Left colon (tissue), 2 donors: ENCODE results near the gene IRF2BPL. TPM values are rescaled to one million over a fixed set of nuclear protein-coding genes. Genes with fewer than 3 reads are reported as not detected.

Experiments used
- ATAC-seq: fragments of 200-7000 bp; cut with Tn5 transposase; one replicate; pipeline ENCODE4 v1.9.1; 2020; ENCODE audit warnings: mild to moderate bottlenecking, moderate library complexity
- DNase-seq, 2 donors: peaks; one replicate each; pipeline ENCODE4 v3.0.0-alpha.2; 2020
- intact Hi-C, 2 donors: fragments of 100-400 bp; cut with DNase I in 1 of 2; cut with micrococcal nuclease in 1 of 2; formaldehyde crosslinking; loops; one replicate each; pipeline versions ENCODE4 v1.11.2 to v1.14.0; 2022; cut with DNase I, micrococcal nuclease
- total RNA-seq, 2 donors: library from RNA; stranded (reverse); fragmentation: NEBNext Ultra II Directional; extraction: Animal tissue kit (Norgen Biotek cat#: 25700); gene quantifications; one replicate each; pipeline ENCODE4 v1.2.1, GENCODE V29; 2021
- donor health status: DM: no; HTN: no; CAD: no.
- donor health status: DM: yes; HTN: yes; CAD: no.

IRF2BPL gene
- total RNA-seq, 2 donors from 2014 or later = 15.5 to 25.5 TPM

- ATAC-seq = peak; percentile 90
- intact Hi-C loops = loop anchor here in 1 of 2 donors (5.0 kb wide), 1 partner anchor 83 kb away; no protein-coding TSS in a partner anchor
- peak; percentile 99 to 100 for DNase-seq
These were observed 11.7 kb upstream of the IRF2BPL start for GRCh38 chr14:77040059-77040740.

DNA sequence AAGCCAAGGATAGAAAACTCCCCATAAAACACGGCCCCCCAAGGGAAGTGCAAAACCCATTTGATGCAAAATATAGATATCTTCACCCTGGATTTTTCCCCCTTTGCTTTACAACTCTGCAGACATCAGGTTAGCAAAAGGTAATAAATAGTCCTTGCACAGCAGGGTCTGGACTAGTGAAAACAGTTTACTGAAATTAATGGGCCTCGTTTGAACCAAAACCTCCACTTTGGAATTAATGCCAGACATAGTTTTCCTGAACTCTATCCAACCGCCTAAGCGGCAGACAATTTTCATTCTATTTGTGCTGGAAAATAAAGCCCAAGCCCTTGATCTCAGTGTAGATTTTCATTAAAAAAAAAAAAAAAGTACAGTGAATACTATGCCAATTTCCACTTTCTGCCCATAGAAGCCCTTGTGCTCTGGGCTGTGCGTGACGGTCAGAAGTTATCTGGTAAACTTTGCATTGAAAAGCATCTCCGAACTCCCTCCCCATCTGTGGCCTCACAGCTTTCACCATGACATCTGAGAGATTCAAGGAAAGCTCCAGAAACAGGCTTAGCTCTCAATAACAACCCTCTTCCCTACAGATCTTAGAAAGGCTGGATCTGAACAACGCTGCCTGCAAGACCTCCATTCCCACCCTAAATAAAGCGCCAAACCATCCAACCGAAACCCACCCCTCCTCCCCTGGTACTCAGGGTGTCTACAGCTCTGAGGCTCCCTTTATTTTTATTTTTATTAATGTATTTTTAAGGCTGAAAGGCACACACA lies 11.0 kb upstream of the IRF2BPL start:
- intact Hi-C loops = loop anchor here in 1 of 2 donors (5.0 kb wide), 1 partner anchor 82 kb away; no protein-coding TSS in a partner anchor
- no peak for DNase-seq
- ATAC-seq = peak; percentile 2

- no peak for ATAC-seq
- intact Hi-C loops = no loop called here
- peak; percentile 45 to 55 for DNase-seq
These were observed 9.5 kb upstream of the IRF2BPL start for GRCh38 chr14:77037938-77038568.

DNA sequence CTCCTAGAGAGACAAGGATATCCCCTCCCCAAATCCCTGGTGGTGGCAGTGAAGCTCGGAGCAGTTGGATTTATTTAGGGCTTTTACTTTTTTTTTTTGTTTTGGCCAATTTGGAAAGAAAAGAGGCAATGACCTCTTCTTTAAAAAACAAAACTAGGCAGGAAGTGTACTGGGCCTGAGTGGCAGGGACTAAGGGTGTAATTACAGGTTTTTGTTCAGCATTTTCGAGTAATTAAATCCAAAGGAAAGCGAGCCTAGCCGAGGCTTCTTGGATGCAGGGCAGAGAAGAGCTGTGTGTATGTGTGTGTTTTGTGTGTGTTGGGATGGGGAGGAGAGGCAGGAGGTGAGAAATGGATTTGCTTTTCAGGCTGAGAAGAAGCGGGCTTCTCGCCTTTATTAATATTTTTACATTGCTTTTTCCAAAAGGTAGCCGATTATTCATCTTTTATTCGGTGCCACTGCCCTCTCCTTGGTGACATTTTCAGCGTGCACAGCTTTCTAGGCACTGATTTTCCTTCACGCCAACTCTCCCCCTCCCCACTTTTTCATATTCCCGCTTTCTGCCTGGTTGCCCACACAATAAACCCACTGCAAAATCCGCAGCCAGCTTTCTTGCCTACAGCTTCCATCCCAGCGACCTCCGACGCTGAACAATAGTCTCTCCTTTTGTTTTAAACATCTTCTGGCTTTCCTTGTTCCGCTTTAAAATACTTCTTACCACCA lies 8.9 kb upstream of the IRF2BPL start:
- intact Hi-C loops = no loop called here

DNA sequence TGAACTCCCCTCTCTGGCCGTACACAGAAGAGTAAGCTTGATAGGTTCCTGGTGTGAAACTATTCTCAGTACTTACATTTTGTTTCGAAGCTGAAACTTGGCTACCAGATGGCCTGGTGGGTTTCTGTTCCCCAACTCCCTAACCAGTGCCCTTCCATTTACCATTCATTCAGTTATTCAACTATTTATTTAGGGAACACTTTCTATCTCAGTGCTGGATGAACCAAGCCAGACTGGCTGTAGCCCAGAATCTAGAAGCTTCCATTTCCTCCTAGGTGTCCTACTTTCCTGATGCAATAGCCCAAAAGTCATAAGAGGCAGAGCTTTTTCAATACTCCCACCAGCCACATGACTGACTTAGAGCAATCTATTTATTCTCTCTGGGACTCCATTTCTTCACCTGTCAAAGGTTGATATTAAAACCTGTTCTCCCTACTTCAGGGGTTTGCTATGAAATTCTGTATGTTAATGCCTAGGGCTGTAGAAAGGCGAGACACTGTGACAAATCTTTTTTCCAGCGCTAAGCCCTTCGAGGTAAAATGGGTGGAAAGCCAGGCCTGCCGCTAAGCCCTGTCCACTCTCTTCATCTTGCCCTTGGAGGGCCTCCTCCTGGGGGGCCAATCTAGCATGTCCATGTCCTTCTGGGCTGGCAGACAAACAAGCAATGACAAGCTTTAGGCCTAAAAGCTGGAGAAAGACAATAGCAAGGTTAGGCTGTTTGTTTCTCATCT lies 8.1 kb upstream of the IRF2BPL start:
- ATAC-seq = no peak
- intact Hi-C loops = no loop called here
- DNase-seq = no peak

More for the DNA sequence above, 8.9 kb upstream of the IRF2BPL start:
- ATAC-seq = no peak
- DNase-seq = no peak

GRCh38 chr14:77035267-77035666 lies 6.8 kb upstream of the IRF2BPL start:
- intact Hi-C loops = no loop called here
- ATAC-seq = no peak
- DNase-seq = no peak

- DNase-seq = peak; percentile 87 to 90
- intact Hi-C loops = no loop called here
- ATAC-seq = peak; percentile 63
These were observed 5.4 kb upstream of the IRF2BPL start for GRCh38 chr14:77033622-77034589.

DNA sequence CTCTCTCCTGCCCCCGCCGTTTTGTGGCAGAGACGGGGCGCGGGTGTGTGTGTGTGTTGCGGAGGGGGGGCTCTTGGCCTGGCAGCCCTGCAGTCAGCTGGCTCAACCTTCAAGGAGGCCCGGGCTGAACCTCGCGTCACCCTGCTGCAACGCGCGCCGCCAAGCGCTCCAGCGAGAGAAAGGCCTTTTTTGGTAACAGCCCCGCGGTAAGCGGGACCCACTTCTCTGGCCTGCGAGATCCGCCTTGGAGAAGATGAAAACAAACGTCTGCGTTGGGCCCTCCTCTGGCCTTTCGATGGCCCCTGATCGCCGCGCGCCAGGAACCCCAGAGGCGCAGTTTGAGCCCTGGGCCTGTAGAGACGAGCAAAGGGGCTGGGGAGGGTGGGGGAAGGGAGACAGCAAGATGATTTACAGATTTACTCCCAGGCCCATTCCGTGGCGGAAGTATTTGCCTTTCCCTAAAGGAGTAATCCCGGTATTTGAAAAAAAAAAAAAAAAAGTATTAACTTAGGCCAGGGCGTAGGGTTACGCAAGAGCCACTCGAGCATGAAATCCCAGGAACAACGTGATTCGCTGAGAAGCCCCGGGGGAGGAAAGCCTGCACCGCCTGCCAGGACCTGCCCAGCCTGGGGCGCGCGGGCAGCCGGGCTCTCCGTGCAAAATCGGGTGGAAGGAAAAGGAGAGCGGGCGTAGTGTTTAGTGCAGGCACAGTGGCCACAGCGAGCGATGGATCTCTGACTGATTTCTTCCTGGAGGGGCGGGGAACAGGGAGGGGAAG lies 4.5 kb upstream of the IRF2BPL start:
- intact Hi-C loops = no loop called here
- ATAC-seq (peak; percentile 58), DNase-seq (peak; percentile 84 to 92)

- intact Hi-C loops = no loop called here
- ATAC-seq = no peak
These were observed 4.0 kb upstream of the IRF2BPL start for GRCh38 chr14:77032491-77032843.

DNA sequence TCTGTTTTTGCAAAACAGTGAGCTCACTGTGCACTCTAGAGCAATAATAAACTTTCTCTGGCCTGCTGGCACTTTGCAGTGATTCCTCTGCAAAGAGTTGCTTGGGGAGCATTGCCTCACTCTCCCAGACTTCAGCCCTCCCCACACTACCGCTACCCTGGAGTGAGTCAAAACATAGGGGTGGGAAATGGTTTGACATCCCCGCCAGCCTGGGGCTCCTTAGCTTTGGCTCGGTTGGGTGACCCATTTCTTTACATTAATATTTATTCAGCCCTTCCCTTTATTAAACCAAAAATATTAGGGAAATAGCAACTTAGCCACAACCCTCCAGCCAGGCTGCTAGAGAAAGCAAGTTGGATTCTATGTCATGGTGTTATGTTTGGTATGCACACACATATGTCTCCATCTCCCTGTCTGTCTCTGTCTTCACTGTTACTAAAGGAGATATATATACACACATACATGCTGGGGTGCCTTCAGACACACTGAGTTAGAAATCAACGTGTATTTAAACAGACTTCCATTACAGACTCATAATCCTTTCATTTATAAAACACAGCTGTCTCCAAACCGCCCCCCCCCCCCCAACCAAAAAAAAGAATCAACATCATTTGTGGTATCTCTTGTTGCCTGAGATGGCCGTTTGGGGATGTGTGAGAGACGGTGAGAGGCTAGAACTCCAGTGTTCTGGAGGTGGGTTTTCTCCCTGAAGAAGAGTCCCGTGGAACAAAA lies 3.4 kb upstream of the IRF2BPL start:
- DNase-seq (peak; percentile 17 to 61), ATAC-seq (no peak)
- intact Hi-C loops = no loop called here

More at GRCh38 chr14:77032491-77032843, 4.0 kb upstream of the IRF2BPL start:
- no peak for DNase-seq

DNA sequence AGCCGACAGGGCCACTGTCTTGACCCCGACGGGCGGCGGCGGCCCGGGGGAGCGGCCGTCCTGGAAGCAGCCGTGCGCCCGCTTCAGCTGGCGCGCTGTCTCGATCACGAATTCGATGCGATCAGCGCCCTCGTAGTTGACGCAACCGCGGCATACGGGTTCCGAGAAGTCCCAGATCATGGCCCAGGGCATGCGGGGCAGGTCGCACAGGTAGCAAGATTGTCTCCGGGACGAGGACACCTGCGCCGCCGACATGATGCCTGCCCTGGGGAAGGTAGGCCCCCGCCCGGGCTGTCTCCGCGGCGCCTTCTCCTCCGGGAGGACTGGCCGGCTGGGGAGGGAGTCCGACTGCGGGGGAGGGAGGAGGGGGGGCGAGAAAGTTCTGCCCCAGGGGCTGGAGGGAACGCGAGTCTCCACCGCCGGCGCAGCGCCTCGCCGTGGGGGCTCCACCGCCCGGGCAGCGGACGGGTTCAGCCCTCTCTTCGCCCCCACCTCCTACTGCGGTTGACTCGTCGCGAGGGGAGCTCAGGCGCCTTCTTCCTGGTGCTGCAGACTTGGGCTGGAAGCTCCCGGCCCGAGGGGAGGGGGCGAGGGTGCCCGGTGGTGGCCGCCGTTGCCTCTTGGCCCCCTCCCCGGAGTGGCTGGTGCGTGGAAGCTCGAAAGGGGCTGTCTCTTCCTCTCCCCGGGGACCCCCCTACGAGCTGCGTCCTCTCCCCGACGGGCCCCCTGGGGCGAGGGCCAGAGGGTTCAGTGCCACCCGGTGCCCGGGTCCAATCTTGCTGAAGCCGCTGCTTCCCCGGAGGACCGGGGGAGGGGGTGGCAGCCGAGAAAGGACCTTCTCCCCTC lies 747 bp downstream of the IRF2BPL start:
- DNase-seq (peak; percentile 80 to 82), ATAC-seq (peak; percentile 26)
- intact Hi-C loops = no loop called here

DNA sequence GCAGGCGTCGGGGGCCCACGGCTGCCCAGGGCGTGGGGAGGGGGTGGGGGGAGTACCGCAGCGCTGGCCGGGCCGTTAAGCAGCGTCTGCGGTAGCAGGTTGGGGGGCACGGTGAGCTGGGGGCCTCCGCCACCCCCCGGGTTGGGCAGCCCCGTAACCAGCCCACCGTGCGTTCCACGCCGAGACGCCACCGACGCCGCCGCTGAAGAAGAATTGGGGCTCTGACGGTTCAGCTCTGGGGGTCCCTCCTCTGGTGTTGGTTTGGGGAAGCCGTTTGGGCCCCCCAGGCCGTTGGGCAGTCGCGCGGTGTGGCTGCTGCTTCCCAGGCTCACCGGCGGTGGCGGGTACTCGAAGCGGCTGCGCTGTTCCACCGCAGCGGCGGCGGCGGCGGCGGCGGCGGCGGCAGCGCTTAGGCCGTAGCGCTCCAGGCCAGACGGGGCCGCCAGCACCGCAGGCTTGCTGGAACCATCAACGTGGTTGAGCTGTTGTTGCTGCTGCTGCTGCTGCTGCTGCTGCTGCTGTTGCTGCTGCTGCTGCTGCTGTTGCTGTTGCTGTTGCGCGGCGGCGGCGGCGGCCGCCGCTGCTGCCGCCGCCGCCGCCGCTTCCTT lies 1.5 kb downstream of the IRF2BPL start:
- peak; percentile 21 for ATAC-seq
- peak in 1 of 2 donors; percentile 68 for DNase-seq
- intact Hi-C loops = no loop called here

DNA sequence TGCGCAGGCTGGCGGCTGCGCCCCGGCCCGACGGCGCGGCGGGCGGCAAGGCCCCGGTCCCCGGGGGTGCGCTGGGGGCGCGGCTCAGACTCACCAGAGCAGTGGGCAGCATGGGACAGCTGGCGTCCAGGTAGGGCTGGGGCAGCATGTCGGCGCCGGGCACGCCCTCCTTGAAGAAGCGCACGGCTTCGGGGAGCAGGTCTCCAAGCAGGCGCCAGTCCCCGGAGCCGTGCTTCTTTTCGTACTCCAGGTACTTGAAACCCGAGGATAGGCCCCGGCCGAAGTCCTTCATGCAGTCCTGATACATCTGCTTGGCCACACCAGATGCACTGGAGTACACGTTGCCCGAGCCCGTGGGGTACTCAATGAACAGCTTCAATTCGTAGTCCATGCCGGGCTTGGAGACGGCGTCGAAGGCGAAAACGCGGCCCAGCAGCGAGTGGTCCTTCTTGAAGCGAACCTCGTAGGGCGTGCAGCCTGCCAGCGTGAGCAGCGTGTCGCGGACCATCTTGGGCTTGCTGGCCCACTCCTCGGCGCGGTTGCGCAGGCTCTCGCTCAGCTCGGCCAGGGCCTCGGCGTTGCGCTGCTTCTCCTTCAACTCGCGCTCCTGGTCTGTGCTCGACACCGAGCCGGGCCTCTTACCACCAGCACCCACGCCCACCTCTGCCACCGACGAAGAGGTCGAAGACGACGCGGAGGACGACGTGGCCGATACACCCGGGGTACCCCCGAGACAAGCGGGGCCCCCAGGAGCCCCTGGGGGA lies 2.2 kb downstream of the IRF2BPL start:
- DNase-seq = peak in 1 of 2 donors; percentile 60
- intact Hi-C loops = no loop called here
- no peak for ATAC-seq

- ATAC-seq = no peak
- intact Hi-C loops = no loop called here
These were observed 2.8 kb downstream of the IRF2BPL start for GRCh38 chr14:77025744-77026165.

More at GRCh38 chr14:77025744-77026165, 2.8 kb downstream of the IRF2BPL start:
- DNase-seq = peak in 1 of 2 donors; percentile 32
